ENCODE results near the gene BOLA1. TPM values are rescaled to one million over a fixed set of nuclear protein-coding genes. Genes with fewer than 3 reads are reported as not detected.
A peak's percentile ranks its signal among the peaks of the same experiment; 100 is the strongest.
"Not testable (repeated sequence)": the region's sequence is repeated elsewhere in the genome, so short reads cannot be mapped to it uniquely, and the experiment has no call there.

The BOLA1 gene
- polyA plus RNA-seq, 1 experiment = 10.1 TPM

GRCh38 chr1:149884433-149885338 is 14.7 kb upstream of the BOLA1 start:
- no peak for TF ChIP-seq CTCF (IDR thresholded peaks at IDR 0.05; ENCODE audit: low read depth, low read length)
- peak overlapping the region; percentile 99 for H3K27ac ChIP-seq (ENCODE audit: low read depth, low read length)
- peak overlapping the region; percentile 77 for H3K4me3 ChIP-seq (ENCODE audit: low read depth, low read length)
- H3K9me3 ChIP-seq (ENCODE audit: control insufficient read depth, insufficient read depth, low read length) = no peaks in the 10 kb centered on the region; the same call in 1 of the 2 replicates
- DNase-seq (ENCODE audit: low read depth, low spot score) = no peak
- POLR2A ChIA-PET = interaction anchor here (1.0 to 4.4 kb wide), 3 partner anchors 35 to 279 kb away, joined by 3 to 38 read pairs (median 25); no protein-coding TSS in a partner anchor
- no peaks in the 10 kb centered on the region for H3K27me3 ChIP-seq (ENCODE audit: control insufficient read depth, insufficient read depth, low read length)
- CTCF ChIA-PET = interaction anchor here (1.2 kb wide), 1 partner anchor 35 kb away, joined by 3 read pairs; no protein-coding TSS in a partner anchor

DNA sequence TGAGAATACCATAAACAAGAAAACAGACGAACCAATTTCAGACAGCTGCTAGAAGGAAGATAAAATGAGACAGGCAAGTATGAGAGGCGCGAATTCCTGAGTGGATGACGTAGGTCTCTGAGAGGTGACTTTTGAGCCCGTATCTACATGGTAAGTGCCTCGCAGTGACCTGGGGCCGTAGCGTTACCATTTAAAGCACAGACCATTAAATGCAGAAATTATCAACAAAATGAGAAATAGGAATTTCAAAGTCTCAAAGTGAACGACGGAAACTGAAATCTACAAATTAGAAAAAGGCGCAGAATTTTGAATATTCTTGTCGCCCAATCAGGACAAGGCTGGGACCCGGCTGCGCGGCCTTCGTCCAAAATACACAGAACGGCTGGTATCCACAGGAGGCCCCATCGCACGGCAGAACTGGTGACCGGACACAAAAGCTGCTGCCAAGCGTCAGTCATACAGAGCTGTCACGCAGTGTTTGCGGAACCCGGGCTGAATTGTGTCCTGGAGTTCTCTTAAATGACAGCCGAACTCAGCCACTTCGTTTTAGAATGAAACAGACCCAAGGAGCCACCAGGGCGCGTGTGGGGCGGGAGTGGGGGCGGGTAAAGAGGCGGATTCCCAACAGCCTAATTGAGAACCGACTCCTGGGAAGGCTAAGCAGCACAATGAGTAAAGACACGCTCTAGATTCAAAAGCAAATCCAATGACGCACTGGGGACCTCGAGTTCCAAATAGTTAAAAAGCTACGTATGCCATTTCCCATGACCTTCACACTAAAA is 13.8 kb upstream of the BOLA1 start:
- peak; percentile 20 for DNase-seq (ENCODE audit: low read depth, low spot score)

DNA sequence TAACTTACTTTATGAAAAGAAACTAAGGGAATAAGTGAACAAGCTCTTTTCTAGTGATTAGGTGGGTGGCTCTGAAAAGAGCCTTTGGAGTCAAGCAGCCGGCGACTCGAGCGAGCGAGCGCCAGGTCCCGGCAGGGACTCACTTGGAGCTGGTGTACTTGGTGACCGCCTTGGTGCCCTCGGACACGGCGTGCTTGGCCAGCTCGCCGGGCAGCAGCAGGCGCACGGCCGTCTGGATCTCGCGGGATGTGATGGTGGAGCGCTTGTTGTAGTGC is 13.3 kb upstream of the BOLA1 start:
- ChIA-PET POLR2A (interaction anchor here (0.6 to 4.4 kb wide), 11 partner anchors 13 to 1625 kb away, joined by 3 to 38 read pairs (median 14); partner anchors contain the start of genes BOLA1, CGN, MTMR11 and OTUD7B), CTCF (interaction anchor here (0.7 to 1.5 kb wide), 2 partner anchors 101 to 204 kb away, joined by 3 to 5 read pairs; no protein-coding TSS in a partner anchor)
- not testable (repeated sequence) for DNase-seq (ENCODE audit: low read depth, low spot score); H3K27me3 ChIP-seq (ENCODE audit: control insufficient read depth, insufficient read depth, low read length); H3K9me3 ChIP-seq (ENCODE audit: control insufficient read depth, insufficient read depth, low read length)
- H3K4me3 ChIP-seq (ENCODE audit: low read depth, low read length) = peak overlapping the region; percentile 77
- H3K27ac ChIP-seq (ENCODE audit: low read depth, low read length) = peak overlapping the region; percentile 99

More for the DNA sequence above, 13.8 kb upstream of the BOLA1 start:
- H3K9me3 ChIP-seq (ENCODE audit: control insufficient read depth, insufficient read depth, low read length) = no peaks in the 10 kb centered on the region; the same call in 1 of the 2 replicates
- ChIA-PET CTCF (interaction anchor here (0.7 to 1.2 kb wide), 2 partner anchors 36 to 204 kb away, joined by 3 read pairs; no protein-coding TSS in a partner anchor), POLR2A (interaction anchor here (1.0 to 4.4 kb wide), 8 partner anchors 14 to 278 kb away, joined by 3 to 38 read pairs (median 19); partner anchors contain the start of genes BOLA1, OTUD7B and SF3B4)
- peak overlapping the region; percentile 99 for H3K27ac ChIP-seq (ENCODE audit: low read depth, low read length)
- TF ChIP-seq CTCF (IDR thresholded peaks at IDR 0.05; ENCODE audit: low read depth, low read length) = no peak
- peak overlapping the region; percentile 77 for H3K4me3 ChIP-seq (ENCODE audit: low read depth, low read length)
- no peaks in the 10 kb centered on the region for H3K27me3 ChIP-seq (ENCODE audit: control insufficient read depth, insufficient read depth, low read length)

DNA sequence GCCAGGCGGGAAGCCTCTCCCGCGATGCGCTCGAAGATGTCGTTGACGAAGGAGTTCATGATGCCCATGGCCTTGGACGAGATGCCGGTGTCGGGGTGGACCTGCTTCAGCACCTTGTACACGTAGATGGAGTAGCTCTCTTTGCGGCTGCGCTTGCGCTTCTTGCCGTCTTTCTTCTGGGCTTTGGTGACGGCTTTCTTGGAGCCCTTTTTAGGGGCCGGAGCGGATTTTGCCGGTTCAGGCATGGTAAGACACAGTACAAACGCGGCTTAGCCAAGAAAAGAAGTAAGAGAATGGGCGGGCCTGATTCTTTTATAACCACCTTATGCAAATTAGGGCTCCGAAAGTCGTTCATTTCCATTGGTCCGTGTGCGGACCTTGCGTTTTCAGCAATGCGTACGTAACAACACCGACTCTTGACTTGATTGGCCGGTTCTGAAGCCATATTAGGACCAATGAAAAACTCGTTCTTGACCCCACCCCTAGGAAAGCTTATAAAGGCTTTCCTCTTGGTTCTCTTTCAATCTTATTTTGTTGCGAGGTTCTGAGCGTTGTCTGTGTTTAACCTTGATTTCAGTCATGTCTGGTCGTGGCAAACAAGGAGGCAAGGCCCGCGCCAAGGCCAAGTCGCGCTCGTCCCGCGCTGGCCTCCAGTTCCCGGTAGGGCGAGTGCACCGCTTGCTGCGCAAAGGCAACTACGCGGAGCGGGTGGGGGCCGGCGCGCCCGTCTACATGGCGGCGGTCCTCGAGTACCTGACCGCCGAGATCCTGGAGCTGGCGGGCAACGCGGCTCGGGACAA is 12.8 kb upstream of the BOLA1 start:
- Histone ChIP-seq H3K27ac (ENCODE audit: low read depth, low read length) (peak overlapping the region; percentile 99), H3K9me3 (ENCODE audit: control insufficient read depth, insufficient read depth, low read length) (no peaks in the 10 kb centered on the region; the same call in 1 of the 2 replicates), H3K4me3 (ENCODE audit: low read depth, low read length) (peak overlapping the region; percentile 77), H3K27me3 (ENCODE audit: control insufficient read depth, insufficient read depth, low read length) (no peaks in the 10 kb centered on the region)
- POLR2A ChIA-PET = interaction anchor here (0.6 to 4.4 kb wide), 21 partner anchors 9 to 1624 kb away, joined by 3 to 38 read pairs (median 8); partner anchors contain the start of genes BOLA1, CGN, MTMR11 and OTUD7B
- CTCF ChIA-PET = interaction anchor here (0.7 to 1.5 kb wide), 2 partner anchors 100 to 203 kb away, joined by 3 to 5 read pairs; no protein-coding TSS in a partner anchor
- no peak for TF ChIP-seq CTCF (IDR thresholded peaks at IDR 0.05; ENCODE audit: low read depth, low read length)
- peak; percentile 99 for DNase-seq (ENCODE audit: low read depth, low spot score)

GRCh38 chr1:149887196-149887455 is 12.2 kb upstream of the BOLA1 start:
- ChIA-PET POLR2A (interaction anchor here (0.9 to 4.4 kb wide), 20 partner anchors 9 to 1395 kb away, joined by 3 to 38 read pairs (median 10); partner anchors contain the start of genes BOLA1, MTMR11, OTUD7B and PLEKHO1), CTCF (interaction anchor here (1.1 to 1.6 kb wide), 3 partner anchors 74 to 265 kb away, joined by 3 to 5 read pairs (median 4); no protein-coding TSS in a partner anchor)
- H3K9me3 ChIP-seq (ENCODE audit: control insufficient read depth, insufficient read depth, low read length); H3K27me3 ChIP-seq (ENCODE audit: control insufficient read depth, insufficient read depth, low read length); DNase-seq (ENCODE audit: low read depth, low spot score): not testable (repeated sequence)
- H3K4me3 ChIP-seq (ENCODE audit: low read depth, low read length) = peak overlapping the region; percentile 77
- H3K27ac ChIP-seq (ENCODE audit: low read depth, low read length) = peak overlapping the region; percentile 99

All from AG04450 (cell line).